T-helper 1 cell (primary cell): ENCODE data around the gene DLGAP4.
"Not testable (repeated sequence)": the region's sequence is repeated elsewhere in the genome, so short reads cannot be mapped to it uniquely, and the experiment has no call there.

Source experiments
- DNase-seq, 5 donors: peaks; one replicate each; pipeline ENCODE4 v3.0.0-alpha.2; 2012 to 2020

DLGAP4 gene

DNA sequence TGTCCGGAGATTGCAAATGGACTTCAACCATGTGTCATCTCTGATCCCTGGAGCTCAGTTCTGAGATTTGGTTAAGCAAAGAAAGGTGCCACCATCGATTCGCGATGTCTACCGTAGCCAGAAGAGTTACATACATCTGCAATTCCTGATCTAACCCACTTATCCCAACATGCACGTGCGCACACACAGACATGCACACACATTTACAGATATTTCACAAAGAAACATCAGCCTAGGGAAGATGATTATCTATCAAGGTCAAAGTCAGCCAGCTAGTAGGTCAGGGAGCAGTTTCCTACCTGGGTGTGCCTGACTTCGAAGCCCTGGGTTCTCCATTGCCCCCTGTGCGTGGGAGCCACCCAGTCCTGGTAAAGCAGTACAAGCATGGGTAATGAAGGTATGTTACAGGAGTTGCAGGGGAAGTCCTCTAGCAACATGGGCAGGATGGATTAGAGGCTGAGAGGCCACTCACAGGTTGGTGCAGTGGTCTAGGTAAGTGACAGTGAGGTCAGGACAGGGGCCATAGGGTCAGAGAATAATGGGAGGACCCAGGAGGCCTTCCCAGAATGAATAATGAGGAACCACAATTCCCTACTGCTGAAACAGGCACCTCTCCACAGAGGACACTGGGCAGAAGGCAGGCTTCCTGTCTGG lies 150.0 kb downstream of the DLGAP4 start:
- no peak for DNase-seq

GRCh38 chr20:36460648-36461599 lies 154.8 kb downstream of the DLGAP4 start:
- peak; percentile 87 to 94 (median 90) for DNase-seq

GRCh38 chr20:36461600-36462439 lies 155.7 kb downstream of the DLGAP4 start:
- DNase-seq = peak in 4 of 5 donors; percentile 26 to 41 (median 32)

DNA sequence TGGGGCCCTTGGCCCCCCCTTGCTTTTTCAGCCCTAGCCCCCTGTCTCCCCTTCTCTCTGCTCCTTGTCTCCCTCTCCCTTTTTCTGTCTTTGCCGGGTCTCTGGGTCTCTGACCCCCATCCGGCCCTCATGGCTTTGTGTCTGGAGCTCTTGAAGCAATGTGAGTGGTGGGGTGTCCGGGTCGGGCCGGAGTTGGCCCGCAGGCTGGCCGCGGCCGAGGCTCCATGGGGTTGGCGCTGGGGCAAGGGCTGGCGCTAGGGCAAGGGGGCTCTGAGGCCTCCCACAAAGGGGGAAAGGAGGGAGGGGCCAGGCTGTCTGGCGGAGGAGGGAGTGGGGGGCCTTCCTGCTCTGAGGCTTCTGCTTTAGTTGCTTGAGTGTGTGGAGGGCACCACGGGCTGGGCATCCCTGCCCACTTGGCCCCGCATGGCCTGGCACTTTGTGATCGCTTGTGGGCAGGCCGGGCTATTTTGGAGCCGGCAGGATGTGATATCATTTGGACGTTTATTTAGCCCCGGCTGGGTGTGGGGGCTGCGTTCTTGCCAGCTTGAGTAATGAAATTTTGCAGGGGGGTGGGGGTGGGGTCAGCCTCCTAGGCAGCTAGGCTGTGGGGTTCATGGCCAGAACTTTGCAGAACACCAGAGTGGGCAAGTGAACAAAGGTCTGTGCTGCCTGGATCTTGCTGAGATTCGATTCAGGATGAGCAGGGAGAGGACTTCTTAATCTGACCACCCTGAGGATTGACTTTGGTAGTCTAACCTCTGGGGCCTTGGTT lies 156.5 kb downstream of the DLGAP4 start:
- DNase-seq = no peak

- DNase-seq = no peak
Observed at GRCh38 chr20:36463212-36464061, 157.3 kb downstream of the DLGAP4 start.

GRCh38 chr20:36465109-36466080 lies 159.3 kb downstream of the DLGAP4 start:
- DNase-seq = peak in 1 of 5 donors; percentile 45

DNA sequence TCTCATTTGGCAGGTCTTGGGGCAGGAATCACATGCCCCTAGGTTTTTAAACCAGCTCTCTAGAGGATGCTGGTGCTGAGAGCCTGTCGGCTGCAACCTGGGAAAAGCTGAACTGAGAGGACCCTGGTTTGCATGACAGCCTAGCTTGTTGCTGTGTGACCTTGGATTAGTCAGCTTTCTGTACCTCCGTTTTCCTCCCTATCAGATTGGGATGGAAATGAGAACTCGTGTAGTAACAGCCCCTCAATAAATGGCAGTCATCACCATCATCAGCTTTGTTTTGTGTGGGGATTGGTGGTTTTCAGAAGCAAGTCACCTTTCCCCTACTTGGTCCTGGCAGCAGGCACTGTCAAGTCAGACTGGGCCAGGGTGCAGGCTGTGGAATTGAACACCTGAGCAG lies 159.9 kb downstream of the DLGAP4 start:
- DNase-seq = no peak

GRCh38 chr20:36467076-36467999 lies 161.2 kb downstream of the DLGAP4 start:
- peak in 3 of 5 donors; percentile 46 to 54 (median 47) for DNase-seq

GRCh38 chr20:36468149-36469000 lies 162.2 kb downstream of the DLGAP4 start:
- DNase-seq = no peak

GRCh38 chr20:36469973-36470372 lies 163.8 kb downstream of the DLGAP4 start:
- no peak for DNase-seq

DNA sequence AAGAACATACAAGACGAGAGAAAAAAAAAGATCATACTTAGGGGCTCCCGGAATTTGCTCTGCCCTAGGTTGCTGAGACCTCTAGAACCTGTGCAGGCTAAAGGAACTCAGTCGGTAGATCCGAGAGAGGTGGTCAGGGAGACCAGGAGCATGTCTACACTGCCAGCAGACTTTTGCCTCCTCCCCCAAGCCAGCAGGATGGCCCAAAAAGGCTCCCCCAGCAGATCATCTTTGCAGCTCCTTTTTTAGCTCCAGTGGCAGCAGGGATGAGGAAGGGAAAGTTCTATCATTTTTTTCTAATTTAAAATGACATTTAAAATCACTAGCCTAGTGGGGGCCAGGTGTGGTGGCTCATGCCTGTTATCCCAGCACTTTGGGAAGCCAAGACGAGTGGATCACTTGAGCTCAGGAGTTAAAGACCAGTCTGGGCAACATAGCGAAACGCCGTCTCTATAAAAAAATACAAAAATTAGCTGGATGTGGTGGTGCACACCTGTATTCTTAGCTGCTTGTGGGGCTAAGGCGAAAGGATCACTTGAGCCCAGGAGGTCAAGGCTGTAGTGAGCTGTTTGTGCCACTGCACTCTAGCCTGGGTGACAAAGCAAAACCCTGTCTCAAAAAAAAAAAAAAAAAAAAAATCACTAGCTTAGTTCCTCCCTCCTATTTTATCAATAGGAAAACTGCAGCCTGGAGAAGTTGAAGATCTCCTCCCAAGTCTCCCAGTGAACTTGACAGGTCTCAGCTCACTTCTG lies 165.9 kb downstream of the DLGAP4 start:
- no peak for DNase-seq

GRCh38 chr20:36472637-36473090 lies 166.5 kb downstream of the DLGAP4 start:
- peak in 2 of 5 donors; percentile 20 to 30 for DNase-seq

GRCh38 chr20:36473164-36473563 lies 167.0 kb downstream of the DLGAP4 start:
- DNase-seq = no peak

DNA sequence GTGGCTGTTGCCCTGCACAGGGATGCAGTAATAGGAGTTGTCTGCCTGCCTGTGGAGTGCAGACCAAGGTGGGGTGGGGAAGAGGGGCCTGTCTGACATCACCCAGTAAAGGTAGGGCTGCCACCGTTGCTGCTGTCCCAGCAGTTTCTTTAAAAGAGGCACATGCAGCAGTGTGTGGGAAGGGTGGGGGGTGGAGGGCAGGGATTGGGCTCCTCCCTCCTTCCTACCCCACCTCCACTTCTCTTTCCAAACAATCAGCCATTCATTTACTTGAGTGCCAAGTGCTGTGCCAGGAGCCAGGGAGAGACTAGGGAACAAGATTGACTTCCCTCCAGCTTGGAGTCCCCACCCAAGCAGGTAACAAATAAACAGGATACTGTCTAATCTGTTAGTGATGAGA lies 168.4 kb downstream of the DLGAP4 start:
- DNase-seq = no peak

- not testable (repeated sequence) for DNase-seq
Observed at GRCh38 chr20:36475054-36475453, 168.9 kb downstream of the DLGAP4 start.

DNA sequence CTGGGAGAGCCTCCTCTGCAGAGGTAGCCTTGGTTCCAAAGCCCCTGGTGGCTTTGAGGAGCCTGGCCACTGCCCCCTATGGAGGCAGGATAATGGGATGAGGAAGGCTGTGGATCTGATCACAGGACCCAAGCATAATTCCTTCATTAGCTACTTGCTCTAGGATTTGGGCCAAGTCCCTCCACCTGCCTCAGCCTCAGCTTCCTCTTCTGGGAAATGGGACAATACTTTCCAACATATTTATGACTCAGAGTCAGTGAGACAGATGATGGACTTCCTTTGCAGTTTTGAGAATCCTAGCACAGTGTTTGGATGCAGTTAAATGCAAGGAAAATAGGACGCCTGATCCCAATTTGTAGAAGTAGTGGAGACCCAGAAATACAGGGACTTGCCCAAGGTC lies 171.3 kb downstream of the DLGAP4 start:
- no peak for DNase-seq
